HL-60 (cell line): ENCODE data around the gene THRB.

ENCODE experiments used
- DNase-seq, 2 experiments: peaks; one replicate each; pipeline ENCODE4 v3.0.0-alpha.2; 2010 to 2020; ENCODE audit warnings: low read depth in 1 of 2, low spot score in 1 of 2
- H3K27ac ChIP-seq: fragments of 250-450 bp; sonication (Bioruptor Pico); replicated peaks from 2 replicates; pipeline ENCODE4 v1.5.1; 2020; ENCODE audit warnings: mild to moderate bottlenecking, moderate library complexity
- H3K27me3 ChIP-seq: fragments of 250-450 bp; sonication (Bioruptor Pico); 2 replicates; pipeline ENCODE4 v1.5.1; 2021; ENCODE audit warnings: mild to moderate bottlenecking, moderate library complexity; ENCODE audit not compliant: insufficient read depth, poor library complexity, severe bottlenecking
- H3K4me3 ChIP-seq: replicated peaks from 2 replicates; pipeline ENCODE4 v1.5.1; 2011; ENCODE audit warnings: mild to moderate bottlenecking, control low read depth, low read length; ENCODE audit not compliant: insufficient read depth
- GABPA ChIP-seq: IDR thresholded peaks from 2 replicates; pipeline ENCODE4 v1.6.1; 2012; ENCODE audit warnings: low read depth
- POLR2AphosphoS5 ChIP-seq: IDR thresholded peaks from 2 replicates; pipeline ENCODE4 v1.6.1; 2012; ENCODE audit warnings: low read depth
- REST ChIP-seq: IDR thresholded peaks from 2 replicates; pipeline ENCODE4 v1.6.1; 2012; ENCODE audit warnings: low read depth; ENCODE audit not compliant: insufficient replicate concordance
- SPI1 ChIP-seq: IDR thresholded peaks from 2 replicates; pipeline ENCODE4 v1.6.1; 2012; ENCODE audit warnings: low read depth, mild to moderate bottlenecking, borderline replicate concordance
- TF ChIP-seq, protein P1 (sequence below): IDR thresholded peaks from one replicate; pipeline ENCODE4 v1.5.1; 2011; ENCODE audit warnings: low read length, control low read depth, inconsistent platforms; ENCODE audit not compliant: insufficient read depth

Gene THRB

DNA sequence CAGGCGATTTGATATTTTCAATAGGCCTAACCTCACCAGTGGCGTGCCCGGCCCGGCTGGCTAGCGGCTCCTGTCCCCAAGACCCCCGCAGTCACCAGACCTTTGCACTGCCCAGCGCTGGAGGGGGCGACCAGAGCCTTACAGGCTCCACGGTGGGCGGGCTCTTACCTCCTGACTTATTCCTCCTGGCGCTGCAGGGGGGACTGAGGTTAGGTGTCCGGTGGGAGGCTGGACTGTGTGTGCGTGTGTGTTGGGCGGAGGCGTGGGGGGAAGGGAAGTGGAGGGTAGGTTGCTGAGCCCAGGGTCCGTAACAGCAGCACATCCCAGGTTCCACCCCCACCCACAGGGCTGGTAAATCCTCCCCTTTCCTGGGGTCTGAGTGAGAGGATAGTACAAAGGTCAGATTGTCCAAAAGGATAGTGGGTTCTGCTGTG is 27.5 kb upstream of the THRB start:
- no peak for DNase-seq
- Histone ChIP-seq H3K27ac (no peak overlapping the region), H3K27me3 (peaks cover 32% of the 10 kb centered on the region), H3K4me3 (no peak overlapping the region)
- TF ChIP-seq POLR2AphosphoS5 (no peak), SPI1 (no peak), GABPA (no peak), REST (no peak)
- TF ChIP-seq, protein P1, sequence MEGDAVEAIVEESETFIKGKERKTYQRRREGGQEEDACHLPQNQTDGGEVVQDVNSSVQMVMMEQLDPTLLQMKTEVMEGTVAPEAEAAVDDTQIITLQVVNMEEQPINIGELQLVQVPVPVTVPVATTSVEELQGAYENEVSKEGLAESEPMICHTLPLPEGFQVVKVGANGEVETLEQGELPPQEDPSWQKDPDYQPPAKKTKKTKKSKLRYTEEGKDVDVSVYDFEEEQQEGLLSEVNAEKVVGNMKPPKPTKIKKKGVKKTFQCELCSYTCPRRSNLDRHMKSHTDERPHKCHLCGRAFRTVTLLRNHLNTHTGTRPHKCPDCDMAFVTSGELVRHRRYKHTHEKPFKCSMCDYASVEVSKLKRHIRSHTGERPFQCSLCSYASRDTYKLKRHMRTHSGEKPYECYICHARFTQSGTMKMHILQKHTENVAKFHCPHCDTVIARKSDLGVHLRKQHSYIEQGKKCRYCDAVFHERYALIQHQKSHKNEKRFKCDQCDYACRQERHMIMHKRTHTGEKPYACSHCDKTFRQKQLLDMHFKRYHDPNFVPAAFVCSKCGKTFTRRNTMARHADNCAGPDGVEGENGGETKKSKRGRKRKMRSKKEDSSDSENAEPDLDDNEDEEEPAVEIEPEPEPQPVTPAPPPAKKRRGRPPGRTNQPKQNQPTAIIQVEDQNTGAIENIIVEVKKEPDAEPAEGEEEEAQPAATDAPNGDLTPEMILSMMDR = no peak

DNA sequence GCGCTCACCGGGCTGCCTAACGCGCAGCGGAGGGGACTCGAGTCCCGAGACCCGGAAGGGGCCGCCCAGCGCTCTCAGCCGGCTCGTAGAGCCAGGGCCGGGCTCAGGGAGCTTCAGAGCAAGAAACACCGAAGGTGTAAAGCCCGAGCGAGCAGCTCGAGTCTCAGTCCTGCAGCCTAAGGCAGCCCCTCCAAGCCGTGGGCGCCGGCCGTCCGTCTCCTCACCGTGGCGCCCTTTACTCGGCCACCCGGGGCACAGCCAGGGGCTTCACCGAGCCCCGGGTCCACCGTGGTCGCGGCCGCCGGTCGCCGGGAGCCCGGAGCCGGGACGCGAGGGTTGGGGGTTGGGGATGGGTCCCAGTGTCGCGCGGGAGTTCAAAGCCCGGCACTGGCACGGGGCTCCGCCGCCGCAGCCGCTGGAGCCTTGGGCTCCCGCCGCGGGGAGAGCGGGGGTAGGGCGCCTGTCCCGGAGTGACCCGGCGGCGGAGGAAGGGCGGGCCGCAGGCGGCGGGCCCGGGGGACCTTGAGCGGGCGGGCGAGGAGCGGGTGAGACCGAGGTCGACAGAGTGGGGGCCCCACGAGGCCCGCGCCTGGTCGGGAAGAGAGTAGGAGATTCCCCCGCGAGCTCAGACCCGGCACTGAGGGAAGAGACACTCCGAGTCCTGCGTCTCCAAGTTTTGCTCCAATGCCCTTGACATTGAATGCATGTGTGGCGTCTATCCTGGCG is 26.9 kb upstream of the THRB start:
- H3K4me3 ChIP-seq = no peak overlapping the region
- peaks cover 32% of the 10 kb centered on the region for H3K27me3 ChIP-seq
- no peak overlapping the region for H3K27ac ChIP-seq
- no peak for DNase-seq
- TF ChIP-seq SPI1 (no peak), REST (no peak), GABPA (no peak), POLR2AphosphoS5 (no peak)
- TF ChIP-seq, protein P1 = no peak

GRCh38 chr3:24520976-24521419 is 26.3 kb upstream of the THRB start:
- H3K27me3 ChIP-seq = peaks cover 32% of the 10 kb centered on the region
- TF ChIP-seq REST (no peak), GABPA (no peak), SPI1 (no peak), POLR2AphosphoS5 (no peak)
- TF ChIP-seq, protein P1 = no peak
- no peak overlapping the region for H3K27ac ChIP-seq
- DNase-seq = no peak
- H3K4me3 ChIP-seq = no peak overlapping the region
